ENCODE data around the gene FBXO31.

FBXO31 gene

GRCh38 chr16:87383505-87384161 is at the start of gene FBXO31:
Gene FBXO31 (minus strand): TSS chr16:87383776. CDS start chr16:87383744, 32 bp downstream.
- DNase-seq: peak; percentile 87

- DNase-seq: no peak
These were observed 48.8 kb upstream of the FBXO31 start for GRCh38 chr16:87432330-87432915.

- peak; percentile 60 for DNase-seq
These were observed 48.4 kb upstream of the FBXO31 start for GRCh38 chr16:87431926-87432325.

DNA sequence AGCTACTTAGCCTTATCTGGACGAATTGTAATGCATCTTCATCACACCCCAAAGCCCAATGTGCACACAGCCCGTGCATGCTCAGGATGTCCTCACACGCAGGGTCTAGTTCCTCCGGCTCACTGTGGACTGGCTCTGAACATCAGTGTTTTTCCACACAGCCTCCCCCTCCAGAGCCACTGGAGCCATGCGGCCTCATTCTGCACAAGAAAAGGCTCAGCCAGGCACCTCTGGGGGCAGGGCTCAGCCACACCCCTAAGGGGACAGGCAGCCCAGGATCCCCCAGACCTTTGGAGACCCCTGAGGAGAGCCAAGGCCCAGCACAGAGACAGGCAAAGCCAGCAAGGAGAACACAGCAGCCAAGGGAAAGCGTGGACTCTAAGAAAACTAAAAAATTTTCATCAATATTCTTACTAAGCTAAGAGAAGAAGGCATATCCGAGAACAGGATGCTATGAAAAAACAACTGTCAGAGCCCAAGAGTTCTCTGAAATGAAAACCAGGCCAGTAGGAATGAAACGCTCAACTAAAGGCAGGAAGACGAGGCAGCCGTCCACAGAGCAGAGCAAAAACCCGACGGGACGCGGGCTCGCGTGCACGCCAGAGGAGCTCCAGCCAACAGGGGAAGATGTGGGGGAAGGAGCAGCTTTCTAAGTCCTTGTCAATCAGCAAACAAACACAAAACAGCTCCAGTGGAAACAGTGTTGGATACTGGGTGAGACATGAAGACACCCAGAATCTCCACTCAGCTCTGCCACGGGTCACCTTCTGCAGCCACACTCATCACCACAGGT is 43.0 kb upstream of the FBXO31 start:
- DNase-seq: no peak

- DNase-seq: no peak
These were observed 42.4 kb upstream of the FBXO31 start for GRCh38 chr16:87425941-87426340.

- DNase-seq: no peak
These were observed 40.7 kb upstream of the FBXO31 start for GRCh38 chr16:87424266-87424665.

- DNase-seq: no peak
These were observed 39.9 kb upstream of the FBXO31 start for GRCh38 chr16:87423429-87423828.

DNA sequence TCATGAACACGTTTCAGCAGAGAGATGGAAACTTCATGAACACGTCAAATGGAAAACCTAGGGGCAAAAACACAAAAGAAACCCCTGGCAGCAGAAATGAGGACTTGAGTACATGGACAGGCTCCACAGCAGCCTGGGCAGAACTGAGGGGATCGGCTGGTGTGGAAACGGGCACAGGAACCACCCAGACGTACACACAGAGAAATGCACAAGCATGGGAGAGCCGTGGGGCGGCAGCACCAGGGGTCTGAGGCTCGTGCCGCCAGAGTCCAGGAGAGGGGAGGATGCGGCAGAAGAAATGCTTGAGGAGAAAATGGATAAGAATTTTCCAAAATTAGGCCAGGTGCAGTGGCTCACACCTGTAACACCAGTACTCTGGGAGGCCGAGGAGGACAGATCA is 38.5 kb upstream of the FBXO31 start:
- DNase-seq: no peak

GRCh38 chr16:87421003-87421912 is 37.7 kb upstream of the FBXO31 start:
- no peak for DNase-seq

GRCh38 chr16:87420026-87421002 is 36.7 kb upstream of the FBXO31 start:
- no peak for DNase-seq

GRCh38 chr16:87418644-87419043 is 35.1 kb upstream of the FBXO31 start:
- DNase-seq: no peak

GRCh38 chr16:87418216-87418615 is 34.6 kb upstream of the FBXO31 start:
- no peak for DNase-seq

- DNase-seq: no peak
These were observed 33.9 kb upstream of the FBXO31 start for GRCh38 chr16:87417528-87417910.

DNA sequence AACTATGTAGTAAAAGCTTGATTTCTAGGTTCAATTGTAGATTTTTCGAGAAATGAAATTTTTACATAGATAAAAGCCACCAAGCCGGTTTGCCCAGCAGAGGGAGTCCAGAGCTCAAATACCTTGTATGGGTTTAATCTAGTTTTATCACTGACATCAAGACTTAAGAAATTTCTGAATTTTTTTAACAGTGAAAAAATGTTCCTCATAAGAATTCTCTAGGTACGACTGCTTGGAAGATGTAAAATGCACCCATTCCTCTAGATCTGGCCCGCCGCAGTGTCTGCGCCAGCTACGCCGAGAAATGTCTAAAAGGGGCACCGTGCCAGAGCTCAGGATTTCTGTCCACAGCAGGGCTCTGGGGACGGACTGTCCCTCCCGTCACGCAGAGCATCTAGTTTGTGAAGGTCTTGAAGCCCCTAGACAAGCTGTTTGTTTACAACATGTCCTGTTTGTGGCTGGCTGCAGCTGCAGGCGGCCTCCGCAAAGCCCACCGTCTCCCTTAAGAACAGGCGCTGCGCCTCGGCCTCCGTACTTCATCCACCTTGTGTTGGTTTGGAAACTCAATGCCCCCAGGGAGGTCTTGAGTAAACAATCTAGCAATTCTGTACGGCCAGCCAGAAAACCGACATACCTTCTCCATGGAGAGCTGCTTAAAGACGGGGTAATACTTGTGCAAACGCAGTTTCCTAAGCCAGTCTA is 33.4 kb upstream of the FBXO31 start:
- no peak for DNase-seq

DNA sequence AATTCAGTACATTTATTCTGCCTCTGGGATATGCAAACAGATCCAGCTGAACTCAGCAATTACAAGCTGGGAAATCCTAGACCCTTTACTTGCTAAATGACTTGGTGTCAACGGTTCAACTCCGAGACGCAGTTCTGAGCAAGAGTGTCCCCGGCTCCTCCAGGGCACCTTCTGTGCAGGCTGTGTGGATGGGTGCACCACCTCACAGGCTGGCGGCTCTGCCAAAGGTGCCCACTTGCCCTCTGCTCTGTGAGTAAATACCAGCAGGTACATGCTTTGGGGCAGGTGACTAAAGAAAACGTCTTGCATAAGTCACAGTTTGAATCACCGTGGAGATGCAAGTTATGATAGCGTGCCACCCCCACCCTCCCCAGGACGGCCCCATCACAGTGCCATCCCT is 31.9 kb upstream of the FBXO31 start:
- DNase-seq: no peak

DNA sequence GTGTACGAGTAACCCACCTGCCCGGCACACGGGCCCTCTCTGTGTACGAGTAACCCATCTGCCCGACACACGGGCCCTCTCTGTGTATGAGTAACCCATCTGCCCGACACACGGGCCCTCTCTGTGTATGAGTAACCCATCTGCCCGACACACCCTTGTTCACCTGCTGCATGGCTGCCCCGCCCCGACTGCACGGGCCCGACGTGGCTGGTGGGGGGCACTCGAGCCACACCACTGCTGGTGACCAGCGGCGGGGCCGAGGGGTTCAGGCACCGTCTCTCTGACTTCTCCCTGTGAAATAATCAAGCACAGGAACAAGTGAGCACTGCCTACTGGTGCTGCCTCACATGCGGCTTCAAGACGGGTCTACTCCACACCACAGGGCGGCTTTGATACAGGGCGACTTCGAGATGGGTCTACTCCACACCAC is 30.7 kb upstream of the FBXO31 start:
- DNase-seq: no peak

GRCh38 chr16:87412996-87413421 is 29.4 kb upstream of the FBXO31 start:
- DNase-seq: no peak

DNA sequence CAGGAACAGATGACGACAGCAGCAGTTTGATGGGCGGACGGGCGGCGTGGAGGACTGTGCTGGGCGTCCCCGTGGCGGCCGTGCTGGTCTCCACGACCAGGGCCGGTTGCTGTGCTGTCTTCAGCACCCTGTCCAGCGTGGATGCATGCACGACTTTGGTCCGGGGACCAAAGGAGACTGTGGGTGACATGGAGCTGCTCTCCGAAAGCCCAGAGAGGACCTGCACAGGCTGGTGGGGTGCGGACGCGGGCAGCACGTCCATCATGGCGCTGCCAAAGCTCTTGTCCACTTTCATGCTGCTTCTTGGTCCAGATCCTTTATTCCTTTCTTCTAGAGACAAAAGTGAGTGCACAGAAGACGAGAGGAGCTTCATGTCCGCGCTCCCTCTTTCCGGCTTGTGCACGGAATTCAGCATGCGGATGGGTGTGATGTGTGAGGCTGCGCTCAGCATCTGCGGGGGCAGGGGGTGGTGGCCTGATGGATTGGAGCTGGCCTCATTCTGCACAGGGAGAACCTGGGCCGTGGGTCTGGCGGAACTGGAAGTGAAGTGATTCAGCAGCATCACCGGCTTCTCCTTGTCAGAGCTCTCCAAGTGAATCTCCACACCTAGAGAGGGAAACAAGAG is 28.9 kb upstream of the FBXO31 start:
- DNase-seq: no peak

- no peak for DNase-seq
These were observed 28.0 kb upstream of the FBXO31 start for GRCh38 chr16:87411375-87412271.
